ENCODE measurements around the gene MTMR12. TPM values are rescaled to one million over a fixed set of nuclear protein-coding genes. Genes with fewer than 3 reads are reported as not detected.
A peak's percentile ranks its signal among the peaks of the same experiment; 100 is the strongest.

The MTMR12 gene
- total and polyA plus RNA-seq, 7 experiments from 2014 or later: 12.4 to 28.2 (median 23.8) TPM

DNA sequence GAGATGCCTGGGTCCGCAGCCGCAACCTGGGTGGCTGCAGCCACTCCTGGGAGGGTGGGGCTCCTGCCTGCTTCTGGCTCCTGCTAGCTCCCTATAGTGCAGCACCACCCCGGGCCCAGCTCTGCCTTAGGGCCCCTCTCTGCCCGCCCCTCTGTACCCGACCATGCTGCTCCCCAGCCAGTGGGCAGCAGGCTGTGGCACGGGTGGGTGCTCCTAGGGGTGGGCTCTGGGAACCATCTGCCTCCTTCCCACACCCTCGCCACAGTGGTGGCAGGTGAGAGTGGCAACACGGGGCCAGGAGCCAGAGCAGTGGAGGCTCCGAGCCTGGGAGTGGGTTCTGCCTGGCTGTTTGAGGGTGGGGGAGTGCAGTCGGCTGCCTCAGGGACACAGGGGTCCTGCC is 7.8 kb upstream of the MTMR12 start:
- Mint-ChIP-seq H3K27me3 (no peaks in the 10 kb centered on the region), H3K4me3 (no peak overlapping the region), H3K4me1 (peaks cover 0 to 3% (median 0%) of the 10 kb centered on the region in 7 donors), H3K36me3 (peaks cover 0 to 8% (median 5%) of the 10 kb centered on the region in 5 donors), H3K27ac (no peak overlapping the region), H3K9me3 (peaks cover 0 to 9% (median 6%) of the 10 kb centered on the region in 11 donors)
- ChIA-PET POLR2A (no interaction called here), CTCF (interaction anchor here (1.7 kb wide), 1 partner anchor 9 kb away, joined by 6 read pairs; no protein-coding TSS in a partner anchor)
- ATAC-seq (no peak), DNase-seq (no peak)
- Histone ChIP-seq H3K36me3 (ENCODE audit: control insufficient read depth in 2 of 3, insufficient read depth in 3 of 3, low read length in 3 of 3) (no peaks in the 10 kb centered on the region), H3K4me1 (ENCODE audit: control insufficient read depth in 2 of 2, insufficient read depth in 2 of 2, low read length in 2 of 2) (no peaks in the 10 kb centered on the region), H3K27ac (ENCODE audit: low read depth, low read length) (no peak overlapping the region), H3K4me3 (ENCODE audit: low read length) (no peak overlapping the region), H3K9me3 (ENCODE audit: control insufficient read depth in 2 of 3, low read length in 3 of 3) (peaks cover 0 to 10% (median 0%) of the 10 kb centered on the region in 3 experiments), H3K27me3 (ENCODE audit: control insufficient read depth in 2 of 2, insufficient read depth in 2 of 2, low read length in 2 of 2) (no peaks in the 10 kb centered on the region)
- intact Hi-C loops (cut with micrococcal nuclease): no loop called here

DNA sequence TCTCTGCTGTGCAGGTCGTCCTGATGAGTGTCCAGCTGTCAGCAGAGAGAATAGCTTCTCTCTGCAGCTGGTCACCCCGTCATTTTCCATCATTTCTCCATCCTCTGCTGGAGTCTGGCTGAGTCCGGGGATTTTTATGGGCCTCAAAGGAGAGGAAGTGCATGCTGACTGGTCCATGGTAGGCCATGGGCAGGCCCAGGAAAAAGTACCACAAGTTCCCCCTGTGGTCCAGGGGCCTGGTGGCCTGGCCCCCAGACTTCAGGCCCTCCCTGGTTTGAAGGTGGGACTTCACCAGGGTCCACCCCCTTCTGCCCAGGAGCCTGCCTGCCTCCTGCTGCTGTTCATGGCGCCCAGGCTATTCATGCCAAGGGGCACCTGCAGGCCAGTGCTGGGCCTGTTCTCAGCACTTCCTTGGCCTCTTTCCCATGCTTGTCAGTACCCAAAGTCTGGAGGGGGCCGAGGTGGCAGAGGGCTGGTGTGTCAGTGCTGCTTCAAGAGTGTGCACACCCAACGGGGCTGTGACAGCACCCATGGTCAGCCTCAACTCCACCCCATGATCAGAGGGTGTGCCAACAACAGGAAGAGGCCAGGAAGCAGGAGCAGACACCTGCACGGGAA is 7.3 kb upstream of the MTMR12 start:
- intact Hi-C loops (cut with micrococcal nuclease): no loop called here
- Mint-ChIP-seq H3K9me3 (peaks cover 0 to 9% (median 6%) of the 10 kb centered on the region in 11 donors), H3K27me3 (no peaks in the 10 kb centered on the region), H3K27ac (no peak overlapping the region), H3K36me3 (peaks cover 0 to 8% (median 5%) of the 10 kb centered on the region in 5 donors), H3K4me3 (no peak overlapping the region), H3K4me1 (peaks cover 0 to 2% (median 0%) of the 10 kb centered on the region in 7 donors)
- H3K27ac ChIP-seq (ENCODE audit: low read depth, low read length): no peak overlapping the region
- DNase-seq (no peak), ATAC-seq (no peak)
- H3K36me3 ChIP-seq (ENCODE audit: control insufficient read depth in 2 of 3, insufficient read depth in 3 of 3, low read length in 3 of 3): no peaks in the 10 kb centered on the region
- no peaks in the 10 kb centered on the region for H3K4me1 ChIP-seq (ENCODE audit: control insufficient read depth in 2 of 2, insufficient read depth in 2 of 2, low read length in 2 of 2)
- H3K27me3 ChIP-seq (ENCODE audit: control insufficient read depth in 2 of 2, insufficient read depth in 2 of 2, low read length in 2 of 2): no peaks in the 10 kb centered on the region
- H3K4me3 ChIP-seq (ENCODE audit: low read length): no peak overlapping the region
- H3K9me3 ChIP-seq (ENCODE audit: control insufficient read depth in 2 of 3, low read length in 3 of 3): peaks cover 0 to 10% (median 0%) of the 10 kb centered on the region in 3 experiments
- ChIA-PET POLR2A (no interaction called here), CTCF (interaction anchor here (1.7 kb wide), 1 partner anchor 10 kb away, joined by 6 read pairs; no protein-coding TSS in a partner anchor)

DNA sequence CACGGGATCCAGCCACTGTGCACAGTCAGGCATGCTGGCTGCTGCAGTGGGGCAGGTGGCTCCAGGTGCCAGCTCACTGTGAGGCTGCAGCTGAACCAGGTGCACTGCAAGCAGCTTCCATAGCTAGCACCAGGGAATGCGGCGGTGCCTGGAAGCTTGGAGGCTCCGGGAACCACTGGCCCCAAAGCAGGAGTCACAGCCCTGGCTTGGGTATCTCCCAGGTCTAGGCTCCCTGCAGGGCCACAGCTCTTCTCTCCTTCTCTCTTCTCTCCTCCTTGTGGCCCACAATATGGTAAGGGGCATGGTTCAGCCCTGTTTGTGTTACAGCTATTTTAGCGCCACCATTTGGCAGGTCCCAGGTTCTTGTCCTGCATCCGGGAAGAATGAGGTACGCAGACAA is 6.7 kb upstream of the MTMR12 start:
- Mint-ChIP-seq H3K9me3 (peaks cover 0 to 9% (median 6%) of the 10 kb centered on the region in 11 donors), H3K4me1 (peaks cover 0 to under 1% (median 0%) of the 10 kb centered on the region in 7 donors), H3K27ac (no peak overlapping the region), H3K4me3 (no peak overlapping the region), H3K27me3 (no peaks in the 10 kb centered on the region), H3K36me3 (peaks cover 0 to 8% (median 5%) of the 10 kb centered on the region in 5 donors)
- ChIA-PET CTCF (interaction anchor here (1.7 kb wide), 1 partner anchor 10 kb away, joined by 6 read pairs; no protein-coding TSS in a partner anchor), POLR2A (interaction anchor here (0.6 kb wide), 1 partner anchor 160 kb away, joined by 3 read pairs; no protein-coding TSS in a partner anchor)
- intact Hi-C loops (cut with micrococcal nuclease): no loop called here
- Histone ChIP-seq H3K9me3 (ENCODE audit: control insufficient read depth in 2 of 3, low read length in 3 of 3) (peaks cover 0 to 10% (median 0%) of the 10 kb centered on the region in 3 experiments), H3K4me1 (ENCODE audit: control insufficient read depth in 2 of 2, insufficient read depth in 2 of 2, low read length in 2 of 2) (no peaks in the 10 kb centered on the region), H3K27ac (ENCODE audit: low read depth, low read length) (no peak overlapping the region), H3K36me3 (ENCODE audit: control insufficient read depth in 2 of 3, insufficient read depth in 3 of 3, low read length in 3 of 3) (no peaks in the 10 kb centered on the region), H3K27me3 (ENCODE audit: control insufficient read depth in 2 of 2, insufficient read depth in 2 of 2, low read length in 2 of 2) (no peaks in the 10 kb centered on the region), H3K4me3 (ENCODE audit: low read length) (no peak overlapping the region)
- DNase-seq (no peak), ATAC-seq (no peak)

GRCh38 chr5:32317041-32317440 is 4.3 kb upstream of the MTMR12 start:
- Mint-ChIP-seq H3K27me3 (no peaks in the 10 kb centered on the region), H3K27ac (no peak overlapping the region), H3K36me3 (peaks cover 0 to 5% (median 5%) of the 10 kb centered on the region in 5 donors), H3K4me3 (no peak overlapping the region), H3K9me3 (peaks cover 0 to 12% (median 6%) of the 10 kb centered on the region in 11 donors), H3K4me1 (peaks cover under 1 to 7% (median 3%) of the 10 kb centered on the region in 7 donors)
- peaks cover 0 to 6% (median 0%) of the 10 kb centered on the region in 3 experiments for H3K9me3 ChIP-seq (ENCODE audit: control insufficient read depth in 2 of 3, low read length in 3 of 3)
- ChIA-PET CTCF (no interaction called here), POLR2A (no interaction called here)
- ATAC-seq: no peak
- intact Hi-C loops (cut with micrococcal nuclease): no loop called here
- H3K36me3 ChIP-seq (ENCODE audit: control insufficient read depth in 2 of 3, insufficient read depth in 3 of 3, low read length in 3 of 3): no peaks in the 10 kb centered on the region
- DNase-seq: no peak
- H3K4me1 ChIP-seq (ENCODE audit: control insufficient read depth in 2 of 2, insufficient read depth in 2 of 2, low read length in 2 of 2): peaks cover 0 to under 1% of the 10 kb centered on the region in 2 donors
- no peaks in the 10 kb centered on the region for H3K27me3 ChIP-seq (ENCODE audit: control insufficient read depth in 2 of 2, insufficient read depth in 2 of 2, low read length in 2 of 2)
- no peak overlapping the region for H3K4me3 ChIP-seq (ENCODE audit: low read length)
- no peak overlapping the region for H3K27ac ChIP-seq (ENCODE audit: low read depth, low read length)

- peaks cover 0 to 6% (median 0%) of the 10 kb centered on the region in 5 donors for H3K36me3 Mint-ChIP-seq
- DNase-seq (no peak), ATAC-seq (no peak)
- H3K9me3 Mint-ChIP-seq: peaks cover 0 to 5% (median 0%) of the 10 kb centered on the region in 11 donors
- H3K4me1 Mint-ChIP-seq: peaks cover 15 to 20% (median 17%) of the 10 kb centered on the region in 7 donors
- no peak overlapping the region for H3K4me3 ChIP-seq (ENCODE audit: low read length)
- ChIA-PET CTCF (interaction anchor here (0.6 kb wide), 1 partner anchor 71 kb away, joined by 3 read pairs; no protein-coding TSS in a partner anchor), POLR2A (no interaction called here)
- no peaks in the 10 kb centered on the region for H3K27me3 Mint-ChIP-seq
- H3K27ac Mint-ChIP-seq: peak overlapping the region in 6 of 9 donors; percentile 28 to 83 (median 63)
- no peaks in the 10 kb centered on the region for H3K36me3 ChIP-seq (ENCODE audit: control insufficient read depth in 2 of 3, insufficient read depth in 3 of 3, low read length in 3 of 3)
- intact Hi-C loops (cut with micrococcal nuclease): no loop called here
- H3K4me3 Mint-ChIP-seq: peak overlapping the region in 7 of 10 donors; percentile 39 to 56 (median 52)
- H3K9me3 ChIP-seq (ENCODE audit: control insufficient read depth in 2 of 3, low read length in 3 of 3): no peaks in the 10 kb centered on the region
- H3K27me3 ChIP-seq (ENCODE audit: control insufficient read depth in 2 of 2, insufficient read depth in 2 of 2, low read length in 2 of 2): no peaks in the 10 kb centered on the region
- H3K4me1 ChIP-seq (ENCODE audit: control insufficient read depth in 2 of 2, insufficient read depth in 2 of 2, low read length in 2 of 2): peaks cover 9 to 14% of the 10 kb centered on the region in 2 donors
- H3K27ac ChIP-seq (ENCODE audit: low read depth, low read length): no peak overlapping the region
Measured at GRCh38 chr5:32315221-32316014, 2.7 kb upstream of the MTMR12 start.

- intact Hi-C loops (cut with micrococcal nuclease): loop anchor here in 1 of 2 donors (5.0 kb wide), 1 partner anchor 1693 kb away; the partner anchor contains the start of gene AMACR
- Histone ChIP-seq H3K4me3 (ENCODE audit: low read length) (no peak overlapping the region), H3K36me3 (ENCODE audit: control insufficient read depth in 2 of 3, insufficient read depth in 3 of 3, low read length in 3 of 3) (no peaks in the 10 kb centered on the region), H3K27ac (ENCODE audit: low read depth, low read length) (no peak overlapping the region), H3K9me3 (ENCODE audit: control insufficient read depth in 2 of 3, low read length in 3 of 3) (no peaks in the 10 kb centered on the region), H3K27me3 (ENCODE audit: control insufficient read depth in 2 of 2, insufficient read depth in 2 of 2, low read length in 2 of 2) (no peaks in the 10 kb centered on the region), H3K4me1 (ENCODE audit: control insufficient read depth in 2 of 2, insufficient read depth in 2 of 2, low read length in 2 of 2) (peaks cover 9 to 14% of the 10 kb centered on the region in 2 donors)
- Mint-ChIP-seq H3K27me3 (no peaks in the 10 kb centered on the region), H3K4me1 (peaks cover 19 to 28% (median 23%) of the 10 kb centered on the region in 7 donors), H3K36me3 (peaks cover 0 to 10% (median 0%) of the 10 kb centered on the region in 5 donors), H3K27ac (peak overlapping the region in 7 of 9 donors; percentile 26 to 68 (median 47)), H3K9me3 (peaks cover 0 to 5% (median 0%) of the 10 kb centered on the region in 11 donors), H3K4me3 (peak overlapping the region; percentile 36 to 93 (median 56))
- DNase-seq (no peak), ATAC-seq (no peak)
- POLR2A ChIA-PET: no interaction called here
- CTCF ChIA-PET: no interaction called here
Measured at GRCh38 chr5:32314658-32315057, 1.9 kb upstream of the MTMR12 start.
